Tibial nerve (tissue), 4 donors: ENCODE data around the gene PCDHA9. TPM values are rescaled to one million over a fixed set of nuclear protein-coding genes. Genes with fewer than 3 reads are reported as not detected.
"Not testable (repeated sequence)": the region's sequence is repeated elsewhere in the genome, so short reads cannot be mapped to it uniquely, and the experiment has no call there.

Source experiments
- DNase-seq, 2 donors: peaks; one replicate each; pipeline ENCODE4 v3.0.0-alpha.2; 2019; ENCODE audit warnings: low spot score in 2 of 2
- H3K27ac ChIP-seq, 4 donors: fragments of 200-600 bp; sonication (generic) in 3 of 4; one replicate each; pipeline ENCODE4 v1.5.1; 2017 to 2019; ENCODE audit warnings: mild to moderate bottlenecking in 1 of 4
- H3K27me3 ChIP-seq, 2 donors: fragments of 200-600 bp; sonication (generic) in 1 of 2; one replicate each; pipeline versions ENCODE4 v1.5.1 to v1.6.0; 2017 to 2019
- H3K36me3 ChIP-seq, 3 donors: fragments of 200-600 bp; sonication (generic); one replicate each; pipeline ENCODE4 v1.5.1; 2018 to 2019
- H3K4me1 ChIP-seq, 4 donors: fragments of 200-600 bp; sonication (generic) in 3 of 4; one replicate each; pipeline ENCODE4 v1.5.1; 2017 to 2019
- H3K4me3 ChIP-seq, 4 donors: fragments of 200-600 bp; sonication (generic) in 3 of 4; one replicate each; pipeline ENCODE4 v1.5.1; 2017 to 2019; ENCODE audit warnings: mild to moderate bottlenecking in 1 of 4, moderate library complexity in 1 of 4
- H3K9me3 ChIP-seq, 4 donors: fragments of 200-600 bp; sonication (generic) in 3 of 4; one replicate each; pipeline ENCODE4 v1.5.1; 2017 to 2019
- CTCF ChIP-seq, 5 experiments: fragments of 200-600 bp in 3 of 5; fragments of 450-650 bp in 2 of 5; sonication (generic) in 3 of 5; IDR thresholded peaks; one replicate each; pipeline ENCODE4 v1.5.1; 2016 to 2019; ENCODE audit warnings: antibody characterized with exemption in 5 of 5, mild to moderate bottlenecking in 3 of 5, moderate library complexity in 2 of 5
- EP300 ChIP-seq, 2 donors: sonication (generic); formaldehyde crosslinking; IDR thresholded peaks; one replicate each; pipeline ENCODE4 v1.6.1; 2017; ENCODE audit warnings: antibody characterized with exemption in 2 of 2, mild to moderate bottlenecking in 1 of 2
- POLR2A ChIP-seq, 2 donors: fragments of 450-650 bp; IDR thresholded peaks; one replicate each; pipeline ENCODE4 v1.6.1; 2017; ENCODE audit warnings: antibody characterized with exemption in 2 of 2, mild to moderate bottlenecking in 2 of 2, moderate library complexity in 2 of 2
- WGBS, 2 donors: methylation state at CpG; one replicate each; pipeline ENCODE4 v1.1.5; 2018; 5-methylcytosine and 5-hydroxymethylcytosine counted together
- total RNA-seq, 4 donors: library from RNA; depleted of rRNA; stranded (reverse); fragments of >200 nt; gene quantifications; one replicate each; pipeline ENCODE4 v1.1.0, GENCODE V29; 2016

The PCDHA9 gene
- total RNA-seq, 4 donors from 2014 or later: 0.39 to 1.8 (median 0.64) TPM

GRCh38 chr5:140835622-140836510 lies 12.3 kb upstream of the PCDHA9 start:
- WGBS, 2 donors: 49 to 53% methylated on average over 59 to 74 of the region's 103 CpGs
- TF ChIP-seq POLR2A (IDR thresholded peaks at IDR 0.05) (no peak), EP300 (IDR thresholded peaks at IDR 0.05) (no peak), CTCF (IDR thresholded peaks at IDR 0.05) (no peak)
- no peak for DNase-seq

GRCh38 chr5:140840978-140841962 lies 6.9 kb upstream of the PCDHA9 start, which contains the start of gene PCDHA8:
Gene PCDHA8 (plus strand): TSS chr5:140841187. CDS start chr5:140841322, 135 bp downstream.
- no peak within 1 kb of the TSS for H3K27ac ChIP-seq
- no peaks in the 10 kb centered on the region for H3K27me3 ChIP-seq
- no peak for DNase-seq
- no peaks in the 10 kb centered on the region for H3K36me3 ChIP-seq
- H3K9me3 ChIP-seq: peaks cover 0 to 48% (median 6%) of the 10 kb centered on the region in 4 donors
- WGBS, 2 donors: 23 to 30% methylated on average over 32 to 47 of the region's 47 CpGs
- no peak within 1 kb of the TSS for H3K4me3 ChIP-seq
- no peaks in the 10 kb centered on the region for H3K4me1 ChIP-seq
- no peak for TF ChIP-seq CTCF (IDR thresholded peaks at IDR 0.05)
- TF ChIP-seq POLR2A (IDR thresholded peaks at IDR 0.05): no peak
- no peak for TF ChIP-seq EP300 (IDR thresholded peaks at IDR 0.05)

More at GRCh38 chr5:140835622-140836510, 12.3 kb upstream of the PCDHA9 start:
- Histone ChIP-seq H3K36me3 (peaks cover 0 to 6% (median 0%) of the 10 kb centered on the region in 3 donors), H3K9me3 (peaks cover 0 to 37% (median 5%) of the 10 kb centered on the region in 4 donors), H3K4me3 (no peak overlapping the region), H3K27me3 (no peaks in the 10 kb centered on the region), H3K4me1 (no peaks in the 10 kb centered on the region), H3K27ac (no peak overlapping the region)

- no peaks in the 10 kb centered on the region for H3K36me3 ChIP-seq
- DNase-seq: no peak
- TF ChIP-seq EP300 (IDR thresholded peaks at IDR 0.05) (no peak), POLR2A (IDR thresholded peaks at IDR 0.05) (no peak), CTCF (IDR thresholded peaks at IDR 0.05) (no peak)
- H3K27ac ChIP-seq: no peak overlapping the region
- no peaks in the 10 kb centered on the region for H3K4me1 ChIP-seq
- H3K27me3 ChIP-seq: no peaks in the 10 kb centered on the region
- WGBS, 2 donors: 44 to 50% methylated on average over 47 to 80 of the region's 87 CpGs
- no peak overlapping the region for H3K4me3 ChIP-seq
- H3K9me3 ChIP-seq: peaks cover 0 to 50% (median 6%) of the 10 kb centered on the region in 4 donors
Observed at GRCh38 chr5:140842798-140843733, 5.1 kb upstream of the PCDHA9 start.

- 48 to 52% methylated on average over 52 to 97 of the region's 101 CpGs for WGBS, 2 donors
- peaks cover 0 to 58% (median 1%) of the 10 kb centered on the region in 4 donors for H3K9me3 ChIP-seq
- not testable (repeated sequence) for DNase-seq, H3K27ac ChIP-seq, H3K27me3 ChIP-seq, H3K4me3 ChIP-seq, H3K36me3 ChIP-seq, H3K4me1 ChIP-seq
Observed at GRCh38 chr5:140849831-140850634, 1.9 kb downstream of the PCDHA9 start.
